SK-N-SH treated with all-trans-retinoic acid at 6 μM for 48 hours (cell line): ENCODE measurements around the gene WDFY2.

Experiments used
- ATAC-seq: fragments of 200-7000 bp; cut with Tn5 transposase; 3 replicates; pipeline ENCODE4 v1.9.1; 2020; ENCODE audit warnings: mild to moderate bottlenecking, moderate library complexity
- ARNTL ChIP-seq: fragments of 450-650 bp; formaldehyde crosslinking; IDR thresholded peaks from 2 replicates; pipeline ENCODE4 v1.5.0; 2020; ENCODE audit warnings: low read depth, mild to moderate bottlenecking, moderate library complexity, borderline replicate concordance
- BACH2 ChIP-seq: fragments of 250-450 bp; sonication (Bioruptor Pico); IDR thresholded peaks from 2 replicates; pipeline ENCODE4 v1.9.0; 2021; ENCODE audit warnings: mild to moderate bottlenecking, borderline replicate concordance
- CSDC2 ChIP-seq: fragments of 250-450 bp; sonication (Bioruptor Pico); IDR thresholded peaks from 2 replicates; pipeline ENCODE4 v1.5.0; 2020; ENCODE audit warnings: mild to moderate bottlenecking, moderate library complexity
- ESRRG ChIP-seq: fragments of 250-450 bp; sonication (Bioruptor Pico); IDR thresholded peaks from 2 replicates; pipeline ENCODE4 v1.6.1; 2021; ENCODE audit warnings: mild to moderate bottlenecking
- GLIS3 ChIP-seq: fragments of 250-450 bp; sonication (Bioruptor Pico); IDR thresholded peaks from 2 replicates; pipeline ENCODE4 v1.5.0; 2020; ENCODE audit warnings: mild to moderate bottlenecking, moderate library complexity
- ISL1 ChIP-seq: fragments of 250-450 bp; sonication (Bioruptor Pico); IDR thresholded peaks from 2 replicates; pipeline ENCODE4 v2.1.2; 2022; ENCODE audit warnings: mild to moderate bottlenecking, moderate library complexity
- OSR1 ChIP-seq: fragments of 250-450 bp; sonication (Bioruptor Pico); IDR thresholded peaks from 2 replicates; pipeline ENCODE4 v1.8.0; 2022; ENCODE audit warnings: moderate library complexity, mild to moderate bottlenecking, inconsistent platforms
- PATZ1 ChIP-seq: fragments of 250-450 bp; sonication (Bioruptor Pico); IDR thresholded peaks from 2 replicates; pipeline ENCODE4 v1.8.0; 2020; ENCODE audit warnings: mild to moderate bottlenecking, moderate library complexity, borderline replicate concordance
- POU6F1 ChIP-seq: fragments of 250-450 bp; sonication (Bioruptor Pico); IDR thresholded peaks from 2 replicates; pipeline ENCODE4 v1.8.0; 2021; ENCODE audit warnings: low read depth, mild to moderate bottlenecking, moderate library complexity, borderline replicate concordance
- PPARA ChIP-seq: fragments of 250-450 bp; sonication (Bioruptor Pico); IDR thresholded peaks from 2 replicates; pipeline ENCODE4 v1.5.0; 2020; ENCODE audit warnings: mild to moderate bottlenecking, borderline replicate concordance
- RARB ChIP-seq: fragments of 250-450 bp; sonication (Bioruptor Pico); IDR thresholded peaks from 2 replicates; pipeline ENCODE4 v1.8.0; 2021; ENCODE audit warnings: mild to moderate bottlenecking, moderate library complexity
- SNAI2 ChIP-seq: fragments of 250-450 bp; sonication (Bioruptor Pico); IDR thresholded peaks from 2 replicates; pipeline ENCODE4 v1.5.0; 2020; ENCODE audit warnings: mild to moderate bottlenecking, moderate library complexity
- TCF4 ChIP-seq: fragments of 250-450 bp; sonication (Bioruptor Pico); IDR thresholded peaks from 2 replicates; pipeline ENCODE4 v1.8.0; 2021; ENCODE audit warnings: mild to moderate bottlenecking, moderate library complexity, borderline replicate concordance
- TOX ChIP-seq: fragments of 250-450 bp; sonication (Bioruptor Pico); IDR thresholded peaks from 2 replicates; pipeline ENCODE4 v1.8.0; 2021; ENCODE audit warnings: mild to moderate bottlenecking, moderate library complexity, borderline replicate concordance
- ZC3H10 ChIP-seq: fragments of 250-450 bp; sonication (Bioruptor Pico); IDR thresholded peaks from 2 replicates; pipeline ENCODE4 v1.5.1; 2021; ENCODE audit warnings: mild to moderate bottlenecking, moderate library complexity
- ZFP3 ChIP-seq: fragments of 250-450 bp; sonication (Bioruptor Pico); IDR thresholded peaks from 2 replicates; pipeline ENCODE4 v1.5.0; 2020; ENCODE audit warnings: mild to moderate bottlenecking, moderate library complexity
- ZFP30 ChIP-seq: fragments of 450-650 bp; formaldehyde crosslinking; IDR thresholded peaks from 2 replicates; pipeline ENCODE4 v1.5.0; 2022; ENCODE audit warnings: mild to moderate bottlenecking, moderate library complexity
- ZNF565 ChIP-seq: fragments of 450-650 bp; formaldehyde crosslinking; conservative IDR thresholded peaks from 2 replicates; pipeline ENCODE4 v1.5.0; 2020; ENCODE audit warnings: low read depth, mild to moderate bottlenecking, moderate library complexity
- ZNF70 ChIP-seq: fragments of 450-650 bp; formaldehyde crosslinking; IDR thresholded peaks from 2 replicates; pipeline ENCODE4 v1.5.0; 2020; ENCODE audit warnings: mild to moderate bottlenecking, moderate library complexity
- ZNF8 ChIP-seq: fragments of 450-650 bp; formaldehyde crosslinking; IDR thresholded peaks from 2 replicates; pipeline ENCODE4 v1.5.0; 2020; ENCODE audit warnings: mild to moderate bottlenecking, moderate library complexity
- TF ChIP-seq, protein P1 (sequence below): fragments of 250-450 bp; sonication (Bioruptor Pico); IDR thresholded peaks from 2 replicates; pipeline ENCODE4 v1.5.1; 2021; ENCODE audit warnings: mild to moderate bottlenecking, moderate library complexity
- TF ChIP-seq, protein P2 (sequence below): fragments of 250-450 bp; sonication (Bioruptor Pico); IDR thresholded peaks from 2 replicates; pipeline ENCODE4 v1.5.0; 2020; ENCODE audit warnings: mild to moderate bottlenecking, moderate library complexity

Gene WDFY2

DNA sequence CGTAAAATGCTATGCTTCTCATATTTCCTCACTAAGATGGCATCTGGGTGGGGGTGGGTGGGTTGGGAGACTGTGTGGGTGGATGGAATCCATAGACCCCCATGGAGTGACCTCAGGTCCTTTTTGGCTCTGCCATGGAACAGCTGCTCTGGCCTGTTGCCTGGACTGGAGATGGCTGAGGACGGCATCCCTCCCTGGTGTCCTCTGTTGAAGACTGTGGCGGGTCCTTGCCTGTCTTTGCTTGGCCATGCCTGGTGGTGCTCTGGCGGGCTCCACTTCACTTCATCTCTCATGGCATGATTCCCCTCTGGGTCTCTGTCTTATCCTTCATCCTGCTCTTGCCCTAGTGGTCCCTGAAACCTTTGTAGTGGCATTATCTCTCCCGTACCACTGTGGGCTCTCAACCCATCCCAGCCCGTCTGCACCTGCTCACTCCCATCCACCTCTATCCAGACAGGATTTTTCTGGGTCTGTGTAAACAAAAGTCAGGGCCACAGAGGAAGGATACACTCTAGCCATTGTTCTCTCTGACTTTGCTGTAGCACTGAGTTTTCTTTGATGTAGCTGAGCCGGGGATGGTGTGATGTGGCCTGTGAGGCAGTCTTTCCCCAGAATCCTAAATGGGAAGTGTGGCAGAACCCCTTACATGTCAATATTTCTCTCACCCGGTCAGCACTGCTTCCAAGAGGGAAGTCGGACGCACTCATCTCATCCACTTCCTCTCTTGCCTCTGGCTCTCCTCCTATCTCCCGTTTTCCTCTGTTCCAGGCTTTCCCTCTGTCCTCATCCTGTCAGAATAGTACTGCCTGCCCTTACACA, 36.1 kb downstream of the WDFY2 start:
- TF ChIP-seq POU6F1 (CRISPR knock-in tag) = no peak
- ATAC-seq = no peak

GRCh38 chr13:51621602-51622001, 37.3 kb downstream of the WDFY2 start:
- no peak for ATAC-seq
- TF ChIP-seq TOX (CRISPR knock-in tag) (no peak), ESRRG (CRISPR knock-in tag) (no peak), ZC3H10 (CRISPR knock-in tag) (no peak), ZNF8 (CRISPR knock-in tag) (no peak), PPARA (CRISPR knock-in tag) (no peak), PATZ1 (CRISPR knock-in tag) (no peak), CSDC2 (CRISPR knock-in tag) (no peak), ZNF70 (CRISPR knock-in tag) (no peak), GLIS3 (no peak), ISL1 (0 out of 2 replicates have a peak, but pooled peaks have one; percentile 24), TCF4 (CRISPR knock-in tag) (peak; percentile 59; the same call in 1 of the 2 replicates), RARB (CRISPR knock-in tag) (no peak), SNAI2 (CRISPR knock-in tag) (no peak), ZFP3 (no peak), POU6F1 (CRISPR knock-in tag) (no peak), BACH2 (CRISPR knock-in tag) (no peak), ARNTL (CRISPR knock-in tag) (no peak), ZFP30 (CRISPR knock-in tag) (no peak), ZNF565 (CRISPR knock-in tag) (no peak), OSR1 (no peak)
- TF ChIP-seq, protein P1, sequence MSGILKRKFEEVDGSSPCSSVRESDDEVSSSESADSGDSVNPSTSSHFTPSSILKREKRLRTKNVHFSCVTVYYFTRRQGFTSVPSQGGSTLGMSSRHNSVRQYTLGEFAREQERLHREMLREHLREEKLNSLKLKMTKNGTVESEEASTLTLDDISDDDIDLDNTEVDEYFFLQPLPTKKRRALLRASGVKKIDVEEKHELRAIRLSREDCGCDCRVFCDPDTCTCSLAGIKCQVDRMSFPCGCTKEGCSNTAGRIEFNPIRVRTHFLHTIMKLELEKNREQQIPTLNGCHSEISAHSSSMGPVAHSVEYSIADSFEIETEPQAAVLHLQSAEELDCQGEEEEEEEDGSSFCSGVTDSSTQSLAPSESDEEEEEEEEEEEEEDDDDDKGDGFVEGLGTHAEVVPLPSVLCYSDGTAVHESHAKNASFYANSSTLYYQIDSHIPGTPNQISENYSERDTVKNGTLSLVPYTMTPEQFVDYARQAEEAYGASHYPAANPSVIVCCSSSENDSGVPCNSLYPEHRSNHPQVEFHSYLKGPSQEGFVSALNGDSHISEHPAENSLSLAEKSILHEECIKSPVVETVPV (CRISPR knock-in tag) = no peak
- TF ChIP-seq, protein P2, sequence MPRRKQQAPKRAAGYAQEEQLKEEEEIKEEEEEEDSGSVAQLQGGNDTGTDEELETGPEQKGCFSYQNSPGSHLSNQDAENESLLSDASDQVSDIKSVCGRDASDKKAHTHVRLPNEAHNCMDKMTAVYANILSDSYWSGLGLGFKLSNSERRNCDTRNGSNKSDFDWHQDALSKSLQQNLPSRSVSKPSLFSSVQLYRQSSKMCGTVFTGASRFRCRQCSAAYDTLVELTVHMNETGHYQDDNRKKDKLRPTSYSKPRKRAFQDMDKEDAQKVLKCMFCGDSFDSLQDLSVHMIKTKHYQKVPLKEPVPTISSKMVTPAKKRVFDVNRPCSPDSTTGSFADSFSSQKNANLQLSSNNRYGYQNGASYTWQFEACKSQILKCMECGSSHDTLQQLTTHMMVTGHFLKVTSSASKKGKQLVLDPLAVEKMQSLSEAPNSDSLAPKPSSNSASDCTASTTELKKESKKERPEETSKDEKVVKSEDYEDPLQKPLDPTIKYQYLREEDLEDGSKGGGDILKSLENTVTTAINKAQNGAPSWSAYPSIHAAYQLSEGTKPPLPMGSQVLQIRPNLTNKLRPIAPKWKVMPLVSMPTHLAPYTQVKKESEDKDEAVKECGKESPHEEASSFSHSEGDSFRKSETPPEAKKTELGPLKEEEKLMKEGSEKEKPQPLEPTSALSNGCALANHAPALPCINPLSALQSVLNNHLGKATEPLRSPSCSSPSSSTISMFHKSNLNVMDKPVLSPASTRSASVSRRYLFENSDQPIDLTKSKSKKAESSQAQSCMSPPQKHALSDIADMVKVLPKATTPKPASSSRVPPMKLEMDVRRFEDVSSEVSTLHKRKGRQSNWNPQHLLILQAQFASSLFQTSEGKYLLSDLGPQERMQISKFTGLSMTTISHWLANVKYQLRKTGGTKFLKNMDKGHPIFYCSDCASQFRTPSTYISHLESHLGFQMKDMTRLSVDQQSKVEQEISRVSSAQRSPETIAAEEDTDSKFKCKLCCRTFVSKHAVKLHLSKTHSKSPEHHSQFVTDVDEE (CRISPR knock-in tag) = 0 out of 2 replicates have a peak, but pooled peaks have one; percentile 29
- TF ChIP-seq, all 23 proteins: peak for 3
